ENCODE data around the gene VPS16. TPM values are rescaled to one million over a fixed set of nuclear protein-coding genes. Genes with fewer than 3 reads are reported as not detected.

The VPS16 gene
- total and polyA plus RNA-seq, 8 donors: 19.2 to 93.4 (median 23.8) TPM

- peaks cover 0 to 8% (median 6%) of the 10 kb centered on the region in 3 donors for H3K4me1 ChIP-seq
- no peaks in the 10 kb centered on the region for H3K36me3 ChIP-seq
- H3K9me3 ChIP-seq: no peaks in the 10 kb centered on the region
- intact Hi-C loops (cut with DNase I): no loop called here
- WGBS, 2 donors: 83 to 93% methylated on average over 2 of the region's 2 CpGs
- H3K4me3 ChIP-seq: no peak overlapping the region
- H3K27ac ChIP-seq: no peak overlapping the region
- no peaks in the 10 kb centered on the region for H3K27me3 ChIP-seq
- DNase-seq (no peak), ATAC-seq (no peak), FAIRE-seq (no peak)
- TF ChIP-seq CTCF (IDR thresholded peaks at IDR 0.05): no peak
Observed at GRCh38 chr20:2845607-2846006, 5.1 kb downstream of the VPS16 start.

- peaks cover 0 to 3% (median under 1%) of the 10 kb centered on the region in 3 donors for H3K4me1 ChIP-seq
- ATAC-seq (no peak), DNase-seq (no peak), FAIRE-seq (no peak)
- no peaks in the 10 kb centered on the region for H3K36me3 ChIP-seq
- intact Hi-C loops (cut with DNase I): no loop called here
- H3K27ac ChIP-seq: no peak overlapping the region
- TF ChIP-seq CTCF (IDR thresholded peaks at IDR 0.05): no peak
- H3K4me3 ChIP-seq: no peak overlapping the region
- WGBS, 2 donors: 84 to 90% methylated on average over 5 of the region's 5 CpGs
- no peaks in the 10 kb centered on the region for H3K9me3 ChIP-seq
- H3K27me3 ChIP-seq: no peaks in the 10 kb centered on the region
Observed at GRCh38 chr20:2846698-2847097, 6.2 kb downstream of the VPS16 start.

GRCh38 chr20:2847802-2848201, 7.3 kb downstream of the VPS16 start:
- Histone ChIP-seq H3K27ac (no peak overlapping the region), H3K4me3 (no peak overlapping the region), H3K9me3 (no peaks in the 10 kb centered on the region), H3K4me1 (peaks cover 0 to 2% (median 0%) of the 10 kb centered on the region in 3 donors), H3K27me3 (no peaks in the 10 kb centered on the region), H3K36me3 (no peaks in the 10 kb centered on the region)
- intact Hi-C loops (cut with DNase I): no loop called here
- 87 to 94% methylated on average over 4 of the region's 4 CpGs for WGBS, 2 donors
- no peak for TF ChIP-seq CTCF (IDR thresholded peaks at IDR 0.05)
- ATAC-seq (no peak), DNase-seq (no peak), FAIRE-seq (no peak)

GRCh38 chr20:2849529-2849928, 9.0 kb downstream of the VPS16 start:
- no peak for TF ChIP-seq CTCF (IDR thresholded peaks at IDR 0.05)
- FAIRE-seq: no peak
- 89 to 90% methylated on average over 4 of the region's 4 CpGs for whole genome bisulfite sequencing, 2 donors
- ATAC-seq: no peak
- DNase-seq: no peak
- intact Hi-C loops (cut with DNase I): no loop called here
- Histone ChIP-seq H3K4me1 (no peaks in the 10 kb centered on the region), H3K9me3 (no peaks in the 10 kb centered on the region), H3K27me3 (no peaks in the 10 kb centered on the region), H3K4me3 (no peak overlapping the region), H3K36me3 (no peaks in the 10 kb centered on the region), H3K27ac (no peak overlapping the region)

GRCh38 chr20:2851086-2851485, 10.5 kb downstream of the VPS16 start:
- FAIRE-seq (no peak), DNase-seq (no peak), ATAC-seq (no peak)
- H3K4me1 ChIP-seq: no peaks in the 10 kb centered on the region
- no peaks in the 10 kb centered on the region for H3K9me3 ChIP-seq
- no peak overlapping the region for H3K4me3 ChIP-seq
- H3K27me3 ChIP-seq: no peaks in the 10 kb centered on the region
- TF ChIP-seq CTCF (IDR thresholded peaks at IDR 0.05): no peak
- intact Hi-C loops (cut with DNase I): loop anchor here in 1 of 3 donors (5.0 kb wide), 1 partner anchor 94 kb away; no protein-coding TSS in a partner anchor
- H3K36me3 ChIP-seq: no peaks in the 10 kb centered on the region
- WGBS, 2 donors: 90 to 92% methylated on average over 10 of the region's 10 CpGs
- no peak overlapping the region for H3K27ac ChIP-seq

Measured in pancreas (tissue), 10 donors.